Thymus (tissue), 11 donors: ENCODE measurements around the gene MPG. TPM values are rescaled to one million over a fixed set of nuclear protein-coding genes. Genes with fewer than 3 reads are reported as not detected.

Experiments used
- DNase-seq, 9 donors: peaks; one replicate each; pipeline ENCODE4 v3.0.0-alpha.2; 2013; ENCODE audit warnings: low spot score in 9 of 9, low read depth in 6 of 9, missing footprints in 1 of 9
- H3K27ac ChIP-seq, 2 donors: one replicate each; pipeline ENCODE4 v1.5.1; 2013; ENCODE audit warnings: control low read depth in 1 of 2, low read depth in 1 of 2, low read length in 1 of 2, mild to moderate bottlenecking in 1 of 2, moderate library complexity in 1 of 2
- H3K27me3 ChIP-seq, 2 donors: one replicate each; pipeline ENCODE4 v1.5.1; 2013; ENCODE audit warnings: low read length in 1 of 2; ENCODE audit not compliant: control insufficient read depth in 2 of 2, insufficient read depth in 1 of 2
- H3K36me3 ChIP-seq, 2 donors: one replicate each; pipeline ENCODE4 v1.5.1; 2013; ENCODE audit warnings: low read length in 1 of 2, mild to moderate bottlenecking in 1 of 2, moderate library complexity in 1 of 2; ENCODE audit not compliant: control insufficient read depth in 2 of 2, insufficient read depth in 2 of 2
- H3K4me1 ChIP-seq, 2 donors: one replicate each; pipeline ENCODE4 v1.5.1; 2013; ENCODE audit warnings: low read length in 2 of 2; ENCODE audit not compliant: control insufficient read depth in 2 of 2, insufficient read depth in 2 of 2
- H3K4me3 ChIP-seq, 2 donors: one replicate each; pipeline ENCODE4 v1.5.1; 2013; ENCODE audit warnings: low read length in 2 of 2, control low read depth in 1 of 2, mild to moderate bottlenecking in 1 of 2
- H3K9me3 ChIP-seq, 2 donors: one replicate each; pipeline ENCODE4 v1.5.1; 2013; ENCODE audit warnings: low read length in 1 of 2, mild to moderate bottlenecking in 1 of 2; ENCODE audit not compliant: control insufficient read depth in 2 of 2, insufficient read depth in 1 of 2
- WGBS: extraction: QIAGEN DNeasy Blood & Tissue Kit; methylation state at CpG from one replicate; pipeline ENCODE4 v1.1.7; 2013; 5-methylcytosine and 5-hydroxymethylcytosine counted together
- polyA plus RNA-seq: library from polyadenylated mRNA; stranded (reverse); fragments of 200-250 nt; gene quantifications from one replicate; pipeline ENCODE4 v1.2.3, GENCODE V29; 2013
- total RNA-seq: library from RNA; stranded (reverse); fragments of 120-200 nt; gene quantifications from one replicate; pipeline ENCODE4 v1.2.4, GENCODE V29; 2013
- donor health status: healthy.

Gene MPG
- total and polyA plus RNA-seq, 2 donors: 45.1 to 58.1 TPM

GRCh38 chr16:86483-86952, 8.5 kb downstream of the MPG start:
- H3K9me3 ChIP-seq: no peaks in the 10 kb centered on the region
- H3K4me1 ChIP-seq: peaks cover 0 to 19% of the 10 kb centered on the region in 2 donors
- no peaks in the 10 kb centered on the region for H3K27me3 ChIP-seq
- no peak overlapping the region for H3K4me3 ChIP-seq
- 96% methylated on average over 23 of the region's 23 CpGs for WGBS
- peak overlapping the region in 1 of 2 donors; percentile 4 for H3K27ac ChIP-seq
- no peak for DNase-seq
- H3K36me3 ChIP-seq: peaks cover 54 to 78% of the 10 kb centered on the region in 2 donors

GRCh38 chr16:88613-89012, 10.6 kb downstream of the MPG start:
- 98% methylated on average over 14 of the region's 14 CpGs for WGBS
- Histone ChIP-seq H3K36me3 (peaks cover 58 to 79% of the 10 kb centered on the region in 2 donors), H3K4me1 (peaks cover 0 to 19% of the 10 kb centered on the region in 2 donors), H3K9me3 (no peaks in the 10 kb centered on the region), H3K27ac (no peak overlapping the region), H3K4me3 (no peak overlapping the region), H3K27me3 (no peaks in the 10 kb centered on the region)
- DNase-seq: no peak

GRCh38 chr16:89391-90302, 11.6 kb downstream of the MPG start:
- Histone ChIP-seq H3K36me3 (peaks cover 56 to 69% of the 10 kb centered on the region in 2 donors), H3K9me3 (no peaks in the 10 kb centered on the region), H3K4me1 (peaks cover 0 to 9% of the 10 kb centered on the region in 2 donors), H3K27me3 (no peaks in the 10 kb centered on the region), H3K4me3 (no peak overlapping the region), H3K27ac (no peak overlapping the region)
- DNase-seq: no peak
- WGBS: 98% methylated on average over 30 of the region's 30 CpGs

- no peak overlapping the region for H3K27ac ChIP-seq
- H3K36me3 ChIP-seq: peaks cover 40 to 55% of the 10 kb centered on the region in 2 donors
- H3K27me3 ChIP-seq: no peaks in the 10 kb centered on the region
- DNase-seq: no peak
- H3K4me1 ChIP-seq: no peaks in the 10 kb centered on the region
- WGBS: 70% methylated on average over 9 of the region's 9 CpGs
- H3K9me3 ChIP-seq: no peaks in the 10 kb centered on the region
- H3K4me3 ChIP-seq: no peak overlapping the region
These were observed 13.5 kb downstream of the MPG start for GRCh38 chr16:91484-91883.

- Histone ChIP-seq H3K4me3 (no peak overlapping the region), H3K27ac (no peak overlapping the region), H3K4me1 (no peaks in the 10 kb centered on the region), H3K36me3 (peaks cover 33 to 44% of the 10 kb centered on the region in 2 donors), H3K9me3 (no peaks in the 10 kb centered on the region), H3K27me3 (no peaks in the 10 kb centered on the region)
- no peak for DNase-seq
- WGBS: 95% methylated on average over 15 of the region's 15 CpGs
These were observed 14.7 kb downstream of the MPG start for GRCh38 chr16:92431-93339.

GRCh38 chr16:94918-95265, 16.9 kb downstream of the MPG start:
- Histone ChIP-seq H3K36me3 (peaks cover 14 to 28% of the 10 kb centered on the region in 2 donors), H3K4me3 (no peak overlapping the region), H3K4me1 (no peaks in the 10 kb centered on the region), H3K27ac (no peak overlapping the region), H3K27me3 (no peaks in the 10 kb centered on the region), H3K9me3 (no peaks in the 10 kb centered on the region)
- WGBS: 98% methylated on average over 5 of the region's 5 CpGs
- DNase-seq: no peak

GRCh38 chr16:96935-97381, 18.9 kb downstream of the MPG start:
- H3K4me3 ChIP-seq: no peak overlapping the region
- H3K4me1 ChIP-seq: no peaks in the 10 kb centered on the region
- WGBS: 14% methylated on average over 11 of the region's 11 CpGs
- peak; percentile 59 to 92 (median 80) for DNase-seq
- peaks cover 7 to 20% of the 10 kb centered on the region in 2 donors for H3K36me3 ChIP-seq
- no peaks in the 10 kb centered on the region for H3K27me3 ChIP-seq
- H3K9me3 ChIP-seq: no peaks in the 10 kb centered on the region
- no peak overlapping the region for H3K27ac ChIP-seq

- no peaks in the 10 kb centered on the region for H3K27me3 ChIP-seq
- no peak overlapping the region for H3K27ac ChIP-seq
- peaks cover 8 to 12% of the 10 kb centered on the region in 2 donors for H3K36me3 ChIP-seq
- H3K9me3 ChIP-seq: no peaks in the 10 kb centered on the region
- no peak overlapping the region for H3K4me3 ChIP-seq
- H3K4me1 ChIP-seq: no peaks in the 10 kb centered on the region
- DNase-seq: no peak
- WGBS: 96% methylated on average over 8 of the region's 8 CpGs
These were observed 19.8 kb downstream of the MPG start for GRCh38 chr16:97822-98221.

- H3K4me1 ChIP-seq: no peaks in the 10 kb centered on the region
- no peaks in the 10 kb centered on the region for H3K9me3 ChIP-seq
- H3K27ac ChIP-seq: no peak overlapping the region
- peaks cover 13 to 18% of the 10 kb centered on the region in 2 donors for H3K36me3 ChIP-seq
- DNase-seq: no peak
- WGBS: 93% methylated on average over 5 of the region's 5 CpGs
- H3K27me3 ChIP-seq: no peaks in the 10 kb centered on the region
- H3K4me3 ChIP-seq: no peak overlapping the region
These were observed 23.0 kb downstream of the MPG start for GRCh38 chr16:100989-101388.
